ENCODE measurements around the gene RAD50.

Gene RAD50

DNA sequence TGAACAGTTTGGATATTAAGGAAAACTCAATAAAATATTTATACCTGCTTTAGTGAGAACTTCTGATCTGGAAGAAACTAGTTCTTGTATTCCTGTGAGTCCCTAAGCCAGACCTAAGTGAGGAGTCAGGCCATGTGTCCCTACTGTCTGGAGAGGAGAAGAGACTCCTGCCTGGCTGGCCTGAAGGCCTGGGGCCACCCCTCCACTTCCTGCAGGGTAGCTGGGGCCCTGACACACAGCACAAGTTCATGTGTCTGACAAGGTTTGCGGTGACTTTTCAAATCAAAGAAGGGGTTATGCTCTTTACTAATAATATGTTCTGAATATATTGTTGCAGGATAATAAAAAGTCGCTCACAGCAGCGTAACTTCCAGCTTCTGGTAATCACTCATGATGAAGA is 85.1 kb downstream of the RAD50 start:
- DNase-seq (ENCODE audit: low read depth), result no peak
- TF ChIP-seq, protein P1, sequence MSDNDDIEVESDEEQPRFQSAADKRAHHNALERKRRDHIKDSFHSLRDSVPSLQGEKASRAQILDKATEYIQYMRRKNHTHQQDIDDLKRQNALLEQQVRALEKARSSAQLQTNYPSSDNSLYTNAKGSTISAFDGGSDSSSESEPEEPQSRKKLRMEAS (IDR thresholded peaks at IDR 0.05; ENCODE audit: low read depth, low read length), result no peak
- TF ChIP-seq MYC (IDR thresholded peaks at IDR 0.05; ENCODE audit: low read depth, low read length) (no peak), POLR2A (IDR thresholded peaks at IDR 0.05; ENCODE audit: extremely low read depth, insufficient read length) (no peak)
- TF ChIP-seq, protein P2, sequence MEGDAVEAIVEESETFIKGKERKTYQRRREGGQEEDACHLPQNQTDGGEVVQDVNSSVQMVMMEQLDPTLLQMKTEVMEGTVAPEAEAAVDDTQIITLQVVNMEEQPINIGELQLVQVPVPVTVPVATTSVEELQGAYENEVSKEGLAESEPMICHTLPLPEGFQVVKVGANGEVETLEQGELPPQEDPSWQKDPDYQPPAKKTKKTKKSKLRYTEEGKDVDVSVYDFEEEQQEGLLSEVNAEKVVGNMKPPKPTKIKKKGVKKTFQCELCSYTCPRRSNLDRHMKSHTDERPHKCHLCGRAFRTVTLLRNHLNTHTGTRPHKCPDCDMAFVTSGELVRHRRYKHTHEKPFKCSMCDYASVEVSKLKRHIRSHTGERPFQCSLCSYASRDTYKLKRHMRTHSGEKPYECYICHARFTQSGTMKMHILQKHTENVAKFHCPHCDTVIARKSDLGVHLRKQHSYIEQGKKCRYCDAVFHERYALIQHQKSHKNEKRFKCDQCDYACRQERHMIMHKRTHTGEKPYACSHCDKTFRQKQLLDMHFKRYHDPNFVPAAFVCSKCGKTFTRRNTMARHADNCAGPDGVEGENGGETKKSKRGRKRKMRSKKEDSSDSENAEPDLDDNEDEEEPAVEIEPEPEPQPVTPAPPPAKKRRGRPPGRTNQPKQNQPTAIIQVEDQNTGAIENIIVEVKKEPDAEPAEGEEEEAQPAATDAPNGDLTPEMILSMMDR (IDR thresholded peaks at IDR 0.05; ENCODE audit: low read depth, low read length), result no peak

DNA sequence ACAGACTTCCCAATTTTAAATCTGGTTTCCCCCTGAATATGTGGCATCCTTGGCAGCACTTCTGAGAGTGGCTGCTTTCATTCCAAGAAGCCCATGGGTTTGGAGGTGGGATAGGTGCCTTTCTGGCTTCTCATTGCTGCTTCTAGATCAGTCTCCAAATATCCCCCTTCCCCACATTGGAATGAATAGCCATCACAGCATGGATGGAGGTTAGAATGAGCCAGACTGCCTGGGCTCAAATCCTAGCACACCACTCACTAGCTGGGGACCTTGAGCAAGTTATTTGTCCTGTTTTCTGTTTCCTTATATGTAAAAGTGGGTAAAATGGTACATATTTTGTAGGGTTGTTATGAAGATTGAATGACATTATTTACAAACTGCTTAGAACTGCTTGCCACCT is 87.4 kb downstream of the RAD50 start:
- no peak overlapping the region for H3K4me3 ChIP-seq (ENCODE audit: low read depth, low read length)
- DNase-seq (ENCODE audit: low read depth), result no peak
- TF ChIP-seq, protein P2 (IDR thresholded peaks at IDR 0.05; ENCODE audit: low read depth, low read length), result no peak

More for the DNA sequence above, 85.1 kb downstream of the RAD50 start:
- H3K4me3 ChIP-seq (ENCODE audit: low read depth, low read length), result no peak overlapping the region

DNA sequence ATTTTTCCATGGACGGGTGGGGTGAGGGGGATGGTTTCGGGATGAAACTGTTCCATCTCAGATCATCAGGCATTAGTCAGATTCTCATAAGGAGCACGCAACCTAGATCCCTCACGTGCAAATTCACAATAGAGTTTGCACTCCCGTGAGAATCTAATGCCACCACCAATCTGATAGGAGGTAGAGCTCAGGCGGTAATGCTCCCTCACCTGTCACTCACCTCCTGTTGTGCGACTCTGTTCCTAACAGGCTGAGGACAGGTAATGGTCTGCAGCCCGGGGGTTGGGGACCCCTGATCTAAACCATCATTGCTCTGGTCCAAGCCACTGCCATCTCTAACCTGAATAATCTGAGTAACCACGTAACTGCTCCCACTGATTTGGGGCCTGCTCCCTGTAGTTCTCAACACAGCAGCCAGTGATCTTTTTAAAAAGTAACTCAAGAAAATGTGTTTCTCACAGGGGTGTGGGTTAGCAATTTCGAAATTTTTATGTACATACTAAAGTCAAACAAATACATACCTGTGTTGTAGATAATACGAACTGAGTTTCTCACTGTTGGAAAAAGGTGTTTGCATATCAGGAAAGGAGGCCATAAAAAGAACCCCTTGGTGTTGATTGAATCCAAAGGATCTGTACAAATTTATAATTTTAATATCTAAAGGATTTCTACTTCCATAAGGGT is 89.9 kb downstream of the RAD50 start:
- DNase-seq (ENCODE audit: low read depth), result no peak
- no peak overlapping the region for H3K4me3 ChIP-seq (ENCODE audit: low read depth, low read length)
- TF ChIP-seq, protein P2 (IDR thresholded peaks at IDR 0.05; ENCODE audit: low read depth, low read length), result no peak
- TF ChIP-seq, protein P1 (IDR thresholded peaks at IDR 0.05; ENCODE audit: low read depth, low read length), result no peak
- TF ChIP-seq MYC (IDR thresholded peaks at IDR 0.05; ENCODE audit: low read depth, low read length) (no peak), POLR2A (IDR thresholded peaks at IDR 0.05; ENCODE audit: extremely low read depth, insufficient read length) (no peak)

DNA sequence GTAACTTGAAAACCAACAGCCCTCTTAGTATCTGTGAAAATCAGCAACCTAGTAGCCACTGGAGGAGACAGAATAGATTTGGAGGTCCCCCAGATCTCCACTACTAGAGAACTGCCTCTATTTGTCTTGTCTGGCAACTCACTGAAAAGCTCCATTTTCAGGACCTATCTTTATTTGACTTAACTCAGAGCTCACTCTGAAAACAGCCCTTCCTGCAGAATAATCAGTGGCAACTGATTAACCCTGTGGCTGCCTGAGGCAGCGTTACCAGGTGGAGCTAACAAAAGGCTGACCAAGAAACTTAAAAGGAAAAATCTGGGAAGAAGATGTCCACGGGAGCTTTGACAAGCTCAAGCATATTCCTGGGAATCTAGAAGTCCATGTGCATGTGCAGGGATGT is 90.7 kb downstream of the RAD50 start:
- DNase-seq (ENCODE audit: low read depth), result no peak
- no peak overlapping the region for H3K4me3 ChIP-seq (ENCODE audit: low read depth, low read length)
- TF ChIP-seq POLR2A (IDR thresholded peaks at IDR 0.05; ENCODE audit: extremely low read depth, insufficient read length), result no peak
- TF ChIP-seq, protein P1 (IDR thresholded peaks at IDR 0.05; ENCODE audit: low read depth, low read length), result no peak
- TF ChIP-seq, protein P2 (IDR thresholded peaks at IDR 0.05; ENCODE audit: low read depth, low read length), result no peak
- no peak for TF ChIP-seq MYC (IDR thresholded peaks at IDR 0.05; ENCODE audit: low read depth, low read length)

DNA sequence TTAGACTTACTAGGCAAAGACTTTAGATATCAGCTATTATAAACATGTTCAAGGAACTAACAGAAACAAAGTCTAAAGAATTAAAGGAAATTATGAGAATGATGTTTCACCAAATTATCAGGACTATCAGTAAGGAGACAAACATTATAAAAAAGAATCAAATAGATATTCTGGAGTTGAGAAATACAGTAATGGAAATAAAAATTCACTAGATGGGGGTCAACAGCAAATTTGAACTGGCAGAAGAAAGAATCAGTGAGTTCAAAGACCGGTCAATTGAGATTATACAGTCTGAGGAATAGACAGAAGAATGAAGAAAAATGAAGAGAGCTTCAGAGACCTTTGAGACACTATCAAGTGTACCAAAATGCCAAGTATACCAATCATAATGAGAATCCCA is 91.6 kb downstream of the RAD50 start:
- TF ChIP-seq, protein P1 (IDR thresholded peaks at IDR 0.05; ENCODE audit: low read depth, low read length), result no peak
- TF ChIP-seq, protein P2 (IDR thresholded peaks at IDR 0.05; ENCODE audit: low read depth, low read length), result no peak
- TF ChIP-seq POLR2A (IDR thresholded peaks at IDR 0.05; ENCODE audit: extremely low read depth, insufficient read length), result no peak
- TF ChIP-seq MYC (IDR thresholded peaks at IDR 0.05; ENCODE audit: low read depth, low read length), result no peak
- no peak overlapping the region for H3K4me3 ChIP-seq (ENCODE audit: low read depth, low read length)
- DNase-seq (ENCODE audit: low read depth), result no peak

Data from NB4 (cell line).